Liver (tissue), 9 donors: ENCODE measurements around the gene ATCAY. TPM values are rescaled to one million over a fixed set of nuclear protein-coding genes. Genes with fewer than 3 reads are reported as not detected.

ENCODE experiments used
- DNase-seq: peaks from one replicate; pipeline ENCODE4 v3.0.0-alpha.2; 2017; ENCODE audit warnings: low spot score
- H3K27ac ChIP-seq, 2 donors: one replicate each; pipeline ENCODE4 v1.7.0; 2013; ENCODE audit warnings: inconsistent platforms in 2 of 2, low read length in 2 of 2, control low read depth in 1 of 2, low read depth in 1 of 2, mild to moderate bottlenecking in 1 of 2
- H3K27me3 ChIP-seq, 4 donors: one replicate each; pipeline versions ENCODE4 v1.6.1 to v1.7.0; 2013; ENCODE audit warnings: low read length in 3 of 4, inconsistent platforms in 1 of 4, mild to moderate bottlenecking in 1 of 4, moderate library complexity in 1 of 4; ENCODE audit not compliant: control insufficient read depth in 4 of 4, insufficient read depth in 4 of 4
- H3K36me3 ChIP-seq, 4 donors: one replicate each; pipeline versions ENCODE4 v1.6.1 to v1.7.0; 2013; ENCODE audit warnings: low read length in 3 of 4, mild to moderate bottlenecking in 3 of 4, low read depth in 1 of 4, moderate library complexity in 1 of 4; ENCODE audit not compliant: control insufficient read depth in 4 of 4, insufficient read depth in 3 of 4
- H3K4me1 ChIP-seq, 4 donors: one replicate each; pipeline versions ENCODE4 v1.6.1 to v1.7.0; 2013; ENCODE audit warnings: low read length in 3 of 4, mild to moderate bottlenecking in 3 of 4, moderate library complexity in 1 of 4; ENCODE audit not compliant: control insufficient read depth in 4 of 4, insufficient read depth in 4 of 4
- H3K4me3 ChIP-seq, 3 donors: one replicate each; pipeline versions ENCODE4 v1.6.1 to v1.7.0; 2013; ENCODE audit warnings: low read length in 3 of 3, control low read depth in 1 of 3, low read depth in 1 of 3, mild to moderate bottlenecking in 1 of 3
- H3K9ac ChIP-seq, 2 donors: one replicate each; pipeline ENCODE4 v1.7.0; 2013; ENCODE audit warnings: low read length in 2 of 2, mild to moderate bottlenecking in 2 of 2, moderate library complexity in 2 of 2, control low read depth in 1 of 2, low read depth in 1 of 2
- H3K9me3 ChIP-seq, 4 donors: one replicate each; pipeline versions ENCODE4 v1.6.1 to v1.7.0; 2013; ENCODE audit warnings: low read length in 3 of 4; ENCODE audit not compliant: control insufficient read depth in 4 of 4
- EGR1 ChIP-seq, 2 donors: IDR thresholded peaks; 2 replicates each; pipeline ENCODE4 v1.6.1; 2016 to 2018; ENCODE audit warnings: antibody characterized with exemption in 2 of 2, low read depth in 2 of 2
- FOXA1 ChIP-seq: IDR thresholded peaks from 2 replicates; pipeline ENCODE4 v1.6.1; 2016; ENCODE audit warnings: antibody characterized with exemption
- FOXA2 ChIP-seq: IDR thresholded peaks from 2 replicates; pipeline ENCODE4 v1.6.1; 2016; ENCODE audit warnings: antibody characterized with exemption
- GABPA ChIP-seq, 2 donors: IDR thresholded peaks in 1 of 2; conservative IDR thresholded peaks in 1 of 2; 2 replicates each; pipeline ENCODE4 v1.6.1; 2016; ENCODE audit warnings: antibody characterized with exemption in 2 of 2, mild to moderate bottlenecking in 1 of 2, moderate library complexity in 1 of 2
- HNF4G ChIP-seq: IDR thresholded peaks from 2 replicates; pipeline ENCODE4 v1.6.1; 2016; ENCODE audit warnings: antibody characterized with exemption
- JUND ChIP-seq, 2 donors: IDR thresholded peaks; 2 replicates each; pipeline ENCODE4 v1.6.1; 2016; ENCODE audit warnings: antibody characterized with exemption in 2 of 2
- NR2F2 ChIP-seq: IDR thresholded peaks from 2 replicates; pipeline ENCODE4 v1.6.1; 2016; ENCODE audit warnings: antibody characterized with exemption
- RAD21 ChIP-seq, 2 donors: IDR thresholded peaks; 2 replicates each; pipeline ENCODE4 v1.6.1; 2016; ENCODE audit warnings: antibody characterized with exemption in 2 of 2, mild to moderate bottlenecking in 2 of 2
- RXRA ChIP-seq, 2 donors: IDR thresholded peaks; 2 replicates each; pipeline ENCODE4 v1.6.1; 2017 to 2018; ENCODE audit warnings: antibody characterized with exemption in 2 of 2, mild to moderate bottlenecking in 1 of 2
- SP1 ChIP-seq: IDR thresholded peaks from 2 replicates; pipeline ENCODE4 v1.6.1; 2018; ENCODE audit warnings: antibody characterized with exemption, mild to moderate bottlenecking
- TAF1 ChIP-seq: conservative IDR thresholded peaks from 2 replicates; pipeline ENCODE4 v1.6.1; 2016; ENCODE audit warnings: antibody characterized with exemption, mild to moderate bottlenecking
- YY1 ChIP-seq: IDR thresholded peaks from 2 replicates; pipeline ENCODE4 v1.6.1; 2016; ENCODE audit warnings: antibody characterized with exemption, mild to moderate bottlenecking
- WGBS: extraction: QIAGEN DNeasy Blood & Tissue Kit; methylation state at CpG from one replicate; pipeline ENCODE4 v1.1.7; 2013; 5-methylcytosine and 5-hydroxymethylcytosine counted together
- polyA plus RNA-seq, 2 donors: library from polyadenylated mRNA; stranded (reverse) in 1 of 2; unstranded in 1 of 2; fragments of 200-250 nt in 1 of 2; fragments of >200 nt in 1 of 2; fragmentation: Nextera tagmentation in 1 of 2; extraction: Ambion mirVana in 1 of 2; gene quantifications; one replicate each; pipeline versions ENCODE4 v1.2.1 to v1.2.3, GENCODE V29; 2013 to 2015
- total RNA-seq, 2 donors: library from RNA; depleted of rRNA; stranded (reverse); fragments of >200 nt; gene quantifications; one replicate each; pipeline ENCODE4 v1.2.3, GENCODE V29; 2014
- TF ChIP-seq, protein P1 (sequence below): IDR thresholded peaks from 2 replicates; pipeline ENCODE4 v1.6.1; 2016; ENCODE audit warnings: antibody characterized with exemption, mild to moderate bottlenecking
- TF ChIP-seq, protein P2 (sequence below): IDR thresholded peaks from 2 replicates; pipeline ENCODE4 v1.6.1; 2016; ENCODE audit warnings: antibody characterized with exemption
- TF ChIP-seq, protein P3 (sequence below): IDR thresholded peaks from 2 replicates; pipeline ENCODE4 v1.6.1; 2016; ENCODE audit warnings: antibody characterized with exemption
- TF ChIP-seq, protein P4 (sequence below): fragments of 150-350 bp; IDR thresholded peaks from 2 replicates; pipeline ENCODE4 v1.5.1; 2017; ENCODE audit warnings: improper control_type of control experiment, low read depth, low read length; ENCODE audit not compliant: missing input control
- donor health status: healthy.
- donor health status: healthy.
- donor health status: healthy.
- donor health status: healthy.
- donor health status: healthy.

Gene ATCAY
- total and polyA plus RNA-seq, 4 donors = not detected

DNA sequence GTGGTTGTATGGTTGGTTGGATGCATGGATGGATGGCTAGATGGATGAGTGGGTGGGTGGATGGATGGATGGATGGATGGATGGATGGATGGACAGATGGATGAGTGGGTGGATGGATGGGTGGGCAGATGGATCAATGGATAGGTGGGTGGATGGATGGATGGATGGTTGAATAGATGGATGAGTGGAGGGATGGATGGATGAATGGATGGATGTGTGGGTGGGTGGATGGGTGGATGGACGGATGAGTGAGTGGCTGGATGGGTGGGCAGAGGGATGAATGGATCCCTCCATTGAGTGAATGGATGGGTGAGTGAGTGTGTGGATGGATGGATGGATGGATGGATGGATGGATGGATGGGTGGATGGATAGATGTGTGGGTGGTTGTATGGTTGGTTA is 43.4 kb downstream of the ATCAY start:
- no peaks in the 10 kb centered on the region for H3K4me1 ChIP-seq
- H3K4me3 ChIP-seq = no peak overlapping the region
- TF ChIP-seq JUND (IDR thresholded peaks at IDR 0.05) (no peak), SP1 (no peak), RAD21 (IDR thresholded peaks at IDR 0.05) (no peak), NR2F2 (no peak), GABPA (IDR thresholded peaks at IDR 0.05 in 1 of 2, conservative IDR thresholded peaks at IDR 0.05 in 1 of 2) (no peak), YY1 (no peak), HNF4G (no peak), FOXA2 (no peak), FOXA1 (no peak), EGR1 (IDR thresholded peaks at IDR 0.05; ENCODE audit: low read depth in 2 of 2) (no peak), TAF1 (no peak)
- TF ChIP-seq, protein P1, sequence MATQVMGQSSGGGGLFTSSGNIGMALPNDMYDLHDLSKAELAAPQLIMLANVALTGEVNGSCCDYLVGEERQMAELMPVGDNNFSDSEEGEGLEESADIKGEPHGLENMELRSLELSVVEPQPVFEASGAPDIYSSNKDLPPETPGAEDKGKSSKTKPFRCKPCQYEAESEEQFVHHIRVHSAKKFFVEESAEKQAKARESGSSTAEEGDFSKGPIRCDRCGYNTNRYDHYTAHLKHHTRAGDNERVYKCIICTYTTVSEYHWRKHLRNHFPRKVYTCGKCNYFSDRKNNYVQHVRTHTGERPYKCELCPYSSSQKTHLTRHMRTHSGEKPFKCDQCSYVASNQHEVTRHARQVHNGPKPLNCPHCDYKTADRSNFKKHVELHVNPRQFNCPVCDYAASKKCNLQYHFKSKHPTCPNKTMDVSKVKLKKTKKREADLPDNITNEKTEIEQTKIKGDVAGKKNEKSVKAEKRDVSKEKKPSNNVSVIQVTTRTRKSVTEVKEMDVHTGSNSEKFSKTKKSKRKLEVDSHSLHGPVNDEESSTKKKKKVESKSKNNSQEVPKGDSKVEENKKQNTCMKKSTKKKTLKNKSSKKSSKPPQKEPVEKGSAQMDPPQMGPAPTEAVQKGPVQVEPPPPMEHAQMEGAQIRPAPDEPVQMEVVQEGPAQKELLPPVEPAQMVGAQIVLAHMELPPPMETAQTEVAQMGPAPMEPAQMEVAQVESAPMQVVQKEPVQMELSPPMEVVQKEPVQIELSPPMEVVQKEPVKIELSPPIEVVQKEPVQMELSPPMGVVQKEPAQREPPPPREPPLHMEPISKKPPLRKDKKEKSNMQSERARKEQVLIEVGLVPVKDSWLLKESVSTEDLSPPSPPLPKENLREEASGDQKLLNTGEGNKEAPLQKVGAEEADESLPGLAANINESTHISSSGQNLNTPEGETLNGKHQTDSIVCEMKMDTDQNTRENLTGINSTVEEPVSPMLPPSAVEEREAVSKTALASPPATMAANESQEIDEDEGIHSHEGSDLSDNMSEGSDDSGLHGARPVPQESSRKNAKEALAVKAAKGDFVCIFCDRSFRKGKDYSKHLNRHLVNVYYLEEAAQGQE = no peak
- TF ChIP-seq, protein P2, sequence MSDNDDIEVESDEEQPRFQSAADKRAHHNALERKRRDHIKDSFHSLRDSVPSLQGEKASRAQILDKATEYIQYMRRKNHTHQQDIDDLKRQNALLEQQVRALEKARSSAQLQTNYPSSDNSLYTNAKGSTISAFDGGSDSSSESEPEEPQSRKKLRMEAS = no peak
- TF ChIP-seq, protein P3, sequence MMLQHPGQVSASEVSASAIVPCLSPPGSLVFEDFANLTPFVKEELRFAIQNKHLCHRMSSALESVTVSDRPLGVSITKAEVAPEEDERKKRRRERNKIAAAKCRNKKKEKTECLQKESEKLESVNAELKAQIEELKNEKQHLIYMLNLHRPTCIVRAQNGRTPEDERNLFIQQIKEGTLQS = no peak
- TF ChIP-seq, protein P4, sequence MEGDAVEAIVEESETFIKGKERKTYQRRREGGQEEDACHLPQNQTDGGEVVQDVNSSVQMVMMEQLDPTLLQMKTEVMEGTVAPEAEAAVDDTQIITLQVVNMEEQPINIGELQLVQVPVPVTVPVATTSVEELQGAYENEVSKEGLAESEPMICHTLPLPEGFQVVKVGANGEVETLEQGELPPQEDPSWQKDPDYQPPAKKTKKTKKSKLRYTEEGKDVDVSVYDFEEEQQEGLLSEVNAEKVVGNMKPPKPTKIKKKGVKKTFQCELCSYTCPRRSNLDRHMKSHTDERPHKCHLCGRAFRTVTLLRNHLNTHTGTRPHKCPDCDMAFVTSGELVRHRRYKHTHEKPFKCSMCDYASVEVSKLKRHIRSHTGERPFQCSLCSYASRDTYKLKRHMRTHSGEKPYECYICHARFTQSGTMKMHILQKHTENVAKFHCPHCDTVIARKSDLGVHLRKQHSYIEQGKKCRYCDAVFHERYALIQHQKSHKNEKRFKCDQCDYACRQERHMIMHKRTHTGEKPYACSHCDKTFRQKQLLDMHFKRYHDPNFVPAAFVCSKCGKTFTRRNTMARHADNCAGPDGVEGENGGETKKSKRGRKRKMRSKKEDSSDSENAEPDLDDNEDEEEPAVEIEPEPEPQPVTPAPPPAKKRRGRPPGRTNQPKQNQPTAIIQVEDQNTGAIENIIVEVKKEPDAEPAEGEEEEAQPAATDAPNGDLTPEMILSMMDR = no peak
- H3K27me3 ChIP-seq = peaks cover 0 to 3% (median 0%) of the 10 kb centered on the region in 4 donors
- no peaks in the 10 kb centered on the region for H3K36me3 ChIP-seq
- 88% methylated on average over 1 of the region's 1 CpG for WGBS
- no peak overlapping the region for H3K27ac ChIP-seq
- peaks cover 6 to 15% (median 11%) of the 10 kb centered on the region in 4 donors for H3K9me3 ChIP-seq
- no peak overlapping the region for H3K9ac ChIP-seq
- DNase-seq = no peak

DNA sequence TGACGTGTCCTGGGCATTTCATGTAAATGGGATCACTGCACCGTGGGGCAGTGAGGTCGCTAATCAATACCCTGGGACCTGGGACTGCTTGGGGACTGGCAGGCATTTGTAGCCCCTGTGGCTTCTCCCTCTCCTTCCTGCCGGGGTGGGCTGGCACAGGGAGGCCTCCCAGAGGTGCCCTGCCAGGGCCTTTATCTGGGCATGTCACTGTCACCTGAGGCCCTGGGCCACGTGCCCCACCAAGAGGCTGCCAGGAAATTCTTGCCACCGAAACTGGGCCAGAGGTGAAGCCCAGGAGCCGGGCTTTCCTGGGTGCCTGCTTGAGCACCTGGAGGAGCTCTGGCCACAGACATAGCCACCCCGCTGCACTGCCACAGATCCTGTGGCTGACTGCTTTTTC is 50.6 kb downstream of the ATCAY start:
- H3K4me1 ChIP-seq = peaks cover 0 to 3% (median 0%) of the 10 kb centered on the region in 4 donors
- H3K4me3 ChIP-seq = no peak overlapping the region
- 50% methylated on average over 8 of the region's 8 CpGs for WGBS
- no peak for TF ChIP-seq NR2F2
- peak in 1 of 2 donors; percentile 35 for TF ChIP-seq RXRA (IDR thresholded peaks at IDR 0.05)
- no peaks in the 10 kb centered on the region for H3K27me3 ChIP-seq
- no peak overlapping the region for H3K9ac ChIP-seq
- H3K9me3 ChIP-seq = no peaks in the 10 kb centered on the region
- no peak overlapping the region for H3K27ac ChIP-seq
- no peak for DNase-seq
- no peaks in the 10 kb centered on the region for H3K36me3 ChIP-seq
